Stomach (tissue), 9 donors: ENCODE data around the gene MALRD1. TPM values are rescaled to one million over a fixed set of nuclear protein-coding genes. Genes with fewer than 3 reads are reported as not detected.

ENCODE experiments used
- DNase-seq, 2 donors: peaks; one replicate each; pipeline versions ENCODE4 v3.0.0 to v3.0.0-alpha.2; 2013 to 2019
- H3K27ac ChIP-seq, 5 donors: fragments of 200-600 bp in 4 of 5; sonication (generic) in 4 of 5; one replicate each; pipeline ENCODE4 v1.5.1; 2013 to 2019; ENCODE audit warnings: mild to moderate bottlenecking in 1 of 5, moderate library complexity in 1 of 5
- H3K27me3 ChIP-seq, 3 donors: fragments of 200-600 bp; sonication (generic); one replicate each; pipeline ENCODE4 v1.5.1; 2017 to 2019; ENCODE audit warnings: mixed run types in 1 of 3
- H3K36me3 ChIP-seq, 4 donors: fragments of 200-600 bp; sonication (generic); 1 replicate in 3 of 4; 2 replicates in 1 of 4; pipeline ENCODE4 v1.5.1; 2016 to 2019
- H3K4me1 ChIP-seq, 4 donors: fragments of 200-600 bp; sonication (generic); one replicate each; pipeline ENCODE4 v1.5.1; 2016 to 2019
- H3K4me3 ChIP-seq, 4 donors: fragments of 200-600 bp; sonication (generic) in 3 of 4; one replicate each; pipeline ENCODE4 v1.5.1; 2016 to 2019; ENCODE audit warnings: mild to moderate bottlenecking in 1 of 4
- H3K9me3 ChIP-seq, 4 donors: fragments of 200-600 bp; sonication (generic); one replicate each; pipeline ENCODE4 v1.5.1; 2016 to 2019
- EP300 ChIP-seq: sonication (generic); formaldehyde crosslinking; IDR thresholded peaks from one replicate; pipeline ENCODE4 v1.6.1; 2017; ENCODE audit warnings: antibody characterized with exemption
- POLR2A ChIP-seq, 4 donors: fragments of 450-650 bp; IDR thresholded peaks; one replicate each; pipeline ENCODE4 v1.6.1; 2016; ENCODE audit warnings: antibody characterized with exemption in 4 of 4, control low read depth in 2 of 4, mild to moderate bottlenecking in 1 of 4, moderate library complexity in 1 of 4
- POLR2AphosphoS5 ChIP-seq, 3 donors: sonication (generic); formaldehyde crosslinking; IDR thresholded peaks; one replicate each; pipeline ENCODE4 v1.6.1; 2016; ENCODE audit warnings: antibody characterized with exemption in 3 of 3
- WGBS, 5 donors: extraction: QIAGEN DNeasy Blood & Tissue Kit in 3 of 5; methylation state at CpG; one replicate each; pipeline versions ENCODE4 v1.1.5 to v1.1.7; 2013 to 2018; 5-methylcytosine and 5-hydroxymethylcytosine counted together
- intact Hi-C: fragments of 100-400 bp; cut with DNase I; formaldehyde crosslinking; loops from one replicate; pipeline ENCODE4 v1.15.1; 2023; ENCODE audit warnings: low total_unique reads
- polyA plus RNA-seq, 3 donors: library from polyadenylated mRNA; stranded (reverse); fragments of 200-250 nt; gene quantifications; one replicate each; pipeline ENCODE4 v1.2.3, GENCODE V29; 2013
- total RNA-seq, 5 donors: library from RNA; depleted of rRNA; stranded (reverse); fragments of >200 nt; gene quantifications; one replicate each; pipeline versions ENCODE4 v1.1.0 to v1.2.3, GENCODE V29; 2014 to 2016
- TF ChIP-seq, protein P1 (sequence below), 7 experiments: fragments of 450-650 bp in 4 of 7; fragments of 200-600 bp in 3 of 7; sonication (generic) in 3 of 7; IDR thresholded peaks; one replicate each; pipeline ENCODE4 v1.5.1; 2016 to 2019; ENCODE audit warnings: antibody characterized with exemption in 7 of 7, control low read depth in 2 of 7, mild to moderate bottlenecking in 1 of 7
- donor health status: healthy with polysubstance abuse.
- donor health status: Bipolar disorder and iron deficiency.
- donor health status: healthy.

Gene MALRD1
- total and polyA plus RNA-seq, 8 donors, result 0.10 to 9.7 (median 0.94) TPM; not detected in 2

GRCh38 chr10:19451356-19451755 lies 402.8 kb downstream of the MALRD1 start:
- H3K36me3 ChIP-seq, result no peaks in the 10 kb centered on the region
- intact Hi-C loops, result no loop called here
- H3K4me1 ChIP-seq, result no peaks in the 10 kb centered on the region
- no peaks in the 10 kb centered on the region for H3K27me3 ChIP-seq
- TF ChIP-seq POLR2AphosphoS5 (IDR thresholded peaks at IDR 0.05), result no peak
- peaks cover 0 to 10% (median 4%) of the 10 kb centered on the region in 4 donors for H3K9me3 ChIP-seq
- WGBS, 5 donors, result 73 to 92% (median 82%) methylated on average over 3 of the region's 3 CpGs
- no peak overlapping the region for H3K27ac ChIP-seq
- DNase-seq, result no peak
- no peak overlapping the region for H3K4me3 ChIP-seq

DNA sequence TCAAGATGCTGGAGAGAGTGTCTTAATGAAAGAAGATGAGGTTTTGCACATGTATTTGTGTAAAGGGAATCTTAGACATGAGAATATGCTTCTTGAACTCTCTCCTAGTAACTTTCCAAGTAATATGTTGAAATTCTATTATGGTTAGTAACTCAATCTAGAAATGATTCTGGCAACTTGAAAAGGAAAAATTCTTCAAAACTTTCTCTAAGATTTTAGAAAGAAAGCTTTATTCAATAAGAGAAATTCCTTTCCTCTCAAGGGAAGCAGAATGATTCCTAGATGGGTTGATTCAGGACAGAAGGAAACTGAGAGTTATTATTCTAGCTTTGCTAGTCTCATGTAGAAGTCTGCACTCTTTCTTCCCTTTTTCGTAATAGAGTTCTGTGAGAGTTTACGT lies 403.3 kb downstream of the MALRD1 start:
- peak in 1 of 2 donors; percentile 1 for DNase-seq
- Histone ChIP-seq H3K4me3 (no peak overlapping the region), H3K9me3 (peaks cover 0 to 10% (median 4%) of the 10 kb centered on the region in 4 donors), H3K27ac (no peak overlapping the region), H3K27me3 (no peaks in the 10 kb centered on the region), H3K4me1 (no peaks in the 10 kb centered on the region), H3K36me3 (no peaks in the 10 kb centered on the region)
- no peak for TF ChIP-seq POLR2AphosphoS5 (IDR thresholded peaks at IDR 0.05)
- no peak for TF ChIP-seq EP300
- no peak for TF ChIP-seq POLR2A (IDR thresholded peaks at IDR 0.05)
- TF ChIP-seq, protein P1, sequence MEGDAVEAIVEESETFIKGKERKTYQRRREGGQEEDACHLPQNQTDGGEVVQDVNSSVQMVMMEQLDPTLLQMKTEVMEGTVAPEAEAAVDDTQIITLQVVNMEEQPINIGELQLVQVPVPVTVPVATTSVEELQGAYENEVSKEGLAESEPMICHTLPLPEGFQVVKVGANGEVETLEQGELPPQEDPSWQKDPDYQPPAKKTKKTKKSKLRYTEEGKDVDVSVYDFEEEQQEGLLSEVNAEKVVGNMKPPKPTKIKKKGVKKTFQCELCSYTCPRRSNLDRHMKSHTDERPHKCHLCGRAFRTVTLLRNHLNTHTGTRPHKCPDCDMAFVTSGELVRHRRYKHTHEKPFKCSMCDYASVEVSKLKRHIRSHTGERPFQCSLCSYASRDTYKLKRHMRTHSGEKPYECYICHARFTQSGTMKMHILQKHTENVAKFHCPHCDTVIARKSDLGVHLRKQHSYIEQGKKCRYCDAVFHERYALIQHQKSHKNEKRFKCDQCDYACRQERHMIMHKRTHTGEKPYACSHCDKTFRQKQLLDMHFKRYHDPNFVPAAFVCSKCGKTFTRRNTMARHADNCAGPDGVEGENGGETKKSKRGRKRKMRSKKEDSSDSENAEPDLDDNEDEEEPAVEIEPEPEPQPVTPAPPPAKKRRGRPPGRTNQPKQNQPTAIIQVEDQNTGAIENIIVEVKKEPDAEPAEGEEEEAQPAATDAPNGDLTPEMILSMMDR (IDR thresholded peaks at IDR 0.05), result no peak
- 78 to 92% (median 89%) methylated on average over 2 of the region's 2 CpGs for WGBS, 5 donors
- intact Hi-C loops, result no loop called here

DNA sequence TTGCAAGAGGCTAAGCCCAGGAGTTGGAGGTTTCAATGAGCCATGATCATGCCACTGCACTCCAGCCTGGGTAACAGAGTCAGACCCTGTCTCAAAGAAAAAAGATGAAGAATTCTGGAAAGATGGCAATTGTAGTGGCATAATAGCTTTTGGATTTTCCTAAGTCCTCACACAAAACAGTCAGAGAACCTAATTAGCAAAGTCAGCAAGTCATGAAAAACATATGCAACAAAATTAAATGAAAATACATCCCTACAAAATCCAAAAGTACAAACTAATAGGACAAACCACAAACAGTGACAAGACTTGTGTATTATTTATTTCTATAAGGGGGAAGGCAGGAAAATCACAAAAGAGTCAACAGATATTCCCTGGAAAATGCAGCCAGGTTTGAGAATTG lies 405.4 kb downstream of the MALRD1 start:
- H3K9me3 ChIP-seq, result peaks cover 0 to 10% (median 4%) of the 10 kb centered on the region in 4 donors
- intact Hi-C loops, result no loop called here

DNA sequence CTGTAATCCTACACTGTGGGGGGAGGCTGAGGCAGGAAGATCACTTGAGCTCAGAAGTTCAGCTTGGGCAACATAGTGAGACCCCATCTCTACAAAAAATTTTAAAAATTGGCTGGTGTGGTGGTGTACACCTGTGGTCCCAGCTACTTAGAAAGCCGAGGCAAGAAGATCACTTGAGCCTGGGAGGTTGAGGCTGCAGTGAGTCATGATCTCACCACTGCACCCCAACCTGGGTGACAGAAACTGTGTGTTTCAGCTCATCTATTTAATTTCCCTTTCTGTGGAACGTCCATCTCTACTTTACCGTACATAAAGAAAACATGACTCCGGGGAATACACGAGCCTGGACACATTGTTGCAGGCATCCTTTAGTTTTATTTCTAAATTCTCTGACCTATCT lies 413.0 kb downstream of the MALRD1 start:
- Histone ChIP-seq H3K27me3 (no peaks in the 10 kb centered on the region), H3K27ac (no peak overlapping the region), H3K4me3 (no peak overlapping the region), H3K4me1 (no peaks in the 10 kb centered on the region), H3K36me3 (no peaks in the 10 kb centered on the region), H3K9me3 (no peaks in the 10 kb centered on the region)
- no peak for TF ChIP-seq POLR2AphosphoS5 (IDR thresholded peaks at IDR 0.05)
- TF ChIP-seq EP300, result no peak
- TF ChIP-seq, protein P1 (IDR thresholded peaks at IDR 0.05), result no peak
- TF ChIP-seq POLR2A (IDR thresholded peaks at IDR 0.05), result no peak
- WGBS, 5 donors, result 86 to 95% (median 89%) methylated on average over 5 of the region's 5 CpGs
- intact Hi-C loops, result no loop called here
- DNase-seq, result no peak

More for the DNA sequence above, 405.4 kb downstream of the MALRD1 start:
- no peaks in the 10 kb centered on the region for H3K27me3 ChIP-seq
- no peak overlapping the region for H3K4me3 ChIP-seq
- no peak for DNase-seq
- no peaks in the 10 kb centered on the region for H3K4me1 ChIP-seq
- H3K36me3 ChIP-seq, result no peaks in the 10 kb centered on the region
- TF ChIP-seq, protein P1 (IDR thresholded peaks at IDR 0.05), result no peak
- no peak for TF ChIP-seq EP300
- TF ChIP-seq POLR2A (IDR thresholded peaks at IDR 0.05), result no peak
- no peak for TF ChIP-seq POLR2AphosphoS5 (IDR thresholded peaks at IDR 0.05)
- H3K27ac ChIP-seq, result no peak overlapping the region

DNA sequence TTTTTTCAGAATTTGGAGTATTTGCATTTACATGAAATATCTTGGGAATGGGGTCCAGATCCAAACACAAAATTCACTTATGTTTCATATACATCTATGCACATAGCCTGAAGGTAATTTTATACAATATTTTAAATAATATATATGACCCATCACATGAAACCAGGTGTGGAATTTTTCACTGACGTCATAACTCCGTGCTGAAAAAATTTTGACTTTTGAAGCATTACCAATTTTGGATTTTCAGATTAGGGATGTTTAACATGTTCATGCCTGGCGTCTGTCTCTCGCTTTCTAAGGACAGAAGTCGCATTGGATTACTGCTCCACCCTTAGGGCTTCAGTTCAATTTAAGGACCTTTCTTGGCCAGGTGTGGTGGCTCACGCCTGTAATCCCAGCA lies 418.1 kb downstream of the MALRD1 start:
- WGBS, 5 donors, result 83 to 97% (median 93%) methylated on average over 6 of the region's 6 CpGs
- Histone ChIP-seq H3K27me3 (no peaks in the 10 kb centered on the region), H3K9me3 (peaks cover 0 to 15% (median 0%) of the 10 kb centered on the region in 4 donors), H3K4me3 (no peak overlapping the region), H3K27ac (no peak overlapping the region), H3K4me1 (no peaks in the 10 kb centered on the region), H3K36me3 (no peaks in the 10 kb centered on the region)
- TF ChIP-seq, protein P1 (IDR thresholded peaks at IDR 0.05), result no peak
- TF ChIP-seq POLR2AphosphoS5 (IDR thresholded peaks at IDR 0.05) (no peak), EP300 (no peak), POLR2A (IDR thresholded peaks at IDR 0.05) (no peak)
- intact Hi-C loops, result no loop called here
- no peak for DNase-seq
